HG02840 (cell line): ENCODE measurements around the gene PAQR6.

ENCODE experiments used
- ATAC-seq: cut with Tn5 transposase; IDR thresholded peaks from one replicate; pipeline ENCODE4 v1.9.1; 2021; ENCODE audit warnings: mild to moderate bottlenecking, moderate library complexity, moderate number of reproducible peaks; ENCODE audit not compliant: unreplicated experiment, low FRiP score

The PAQR6 gene

GRCh38 chr1:156200044-156200443, 47.8 kb downstream of the PAQR6 start:
- ATAC-seq = no peak

GRCh38 chr1:156198831-156199349, 49.0 kb downstream of the PAQR6 start:
- ATAC-seq = no peak

GRCh38 chr1:156196445-156196844, 51.4 kb downstream of the PAQR6 start:
- no peak for ATAC-seq

GRCh38 chr1:156195853-156196252, 52.0 kb downstream of the PAQR6 start:
- ATAC-seq = no peak

GRCh38 chr1:156194300-156194652, 53.6 kb downstream of the PAQR6 start:
- peak; percentile 6 for ATAC-seq

GRCh38 chr1:156193488-156194299, 54.2 kb downstream of the PAQR6 start, which contains the start of gene SLC25A44:
TSS of gene SLC25A44 (plus strand) at chr1:156194104. CDS start at chr1:156199848, 5,744 bp downstream.
- ATAC-seq = peak; percentile 95
